Activated naive CD8-positive, alpha-beta T cell treated with anti-CD3 and anti-CD28 coated beads, Interleukin-2, amount 50 U/mL, for 24 hours (primary cell): ENCODE measurements around the gene TUBD1.
"Not testable (repeated sequence)": the region's sequence is repeated elsewhere in the genome, so short reads cannot be mapped to it uniquely, and the experiment has no call there.

Source experiments
- ATAC-seq: fragments of 150-1000 bp; cut with Tn5 transposase; one replicate; pipeline ENCODE4 v1.10.0; 2021
- DNase-seq: peaks from one replicate; pipeline ENCODE4 v3.0.0; 2021
- H3K27ac Mint-ChIP-seq: one replicate; pipeline ENCODE4 v1.8.0; 2021; ENCODE audit warnings: mild to moderate bottlenecking, mixed read lengths
- H3K27me3 Mint-ChIP-seq: one replicate; pipeline ENCODE4 v1.8.0; 2021; ENCODE audit warnings: mixed read lengths
- H3K36me3 Mint-ChIP-seq: one replicate; pipeline ENCODE4 v1.8.0; 2021; ENCODE audit warnings: low read depth, mixed read lengths
- H3K4me1 Mint-ChIP-seq: one replicate; pipeline ENCODE4 v1.8.0; 2021; ENCODE audit warnings: mixed read lengths
- H3K4me3 Mint-ChIP-seq: one replicate; pipeline ENCODE4 v1.8.0; 2021; ENCODE audit warnings: mild to moderate bottlenecking, moderate library complexity, mixed read lengths
- H3K9me3 Mint-ChIP-seq: one replicate; pipeline ENCODE4 v1.8.0; 2021; ENCODE audit warnings: mixed read lengths

Gene TUBD1

GRCh38 chr17:59858167-59858816, 34.5 kb downstream of the TUBD1 start:
- H3K36me3 Mint-ChIP-seq: peaks cover 13% of the 10 kb centered on the region
- ATAC-seq: no peak
- no peaks in the 10 kb centered on the region for H3K27me3 Mint-ChIP-seq
- no peak for DNase-seq
- peak overlapping the region; percentile 47 for H3K27ac Mint-ChIP-seq
- no peaks in the 10 kb centered on the region for H3K9me3 Mint-ChIP-seq
- peaks cover 25% of the 10 kb centered on the region for H3K4me1 Mint-ChIP-seq
- H3K4me3 Mint-ChIP-seq: no peak overlapping the region

GRCh38 chr17:59856859-59857794, 35.6 kb downstream of the TUBD1 start:
- no peak overlapping the region for H3K4me3 Mint-ChIP-seq
- H3K27me3 Mint-ChIP-seq: no peaks in the 10 kb centered on the region
- peaks cover 7% of the 10 kb centered on the region for H3K36me3 Mint-ChIP-seq
- ATAC-seq: no peak
- peaks cover 34% of the 10 kb centered on the region for H3K4me1 Mint-ChIP-seq
- H3K27ac Mint-ChIP-seq: no peak overlapping the region
- no peaks in the 10 kb centered on the region for H3K9me3 Mint-ChIP-seq
- DNase-seq: no peak

GRCh38 chr17:59853919-59854729, 38.6 kb downstream of the TUBD1 start:
- peaks cover 36% of the 10 kb centered on the region for H3K4me1 Mint-ChIP-seq
- not testable (repeated sequence) for H3K9me3 Mint-ChIP-seq, ATAC-seq, H3K36me3 Mint-ChIP-seq, DNase-seq, H3K27ac Mint-ChIP-seq, H3K27me3 Mint-ChIP-seq, H3K4me3 Mint-ChIP-seq

- no peaks in the 10 kb centered on the region for H3K36me3 Mint-ChIP-seq
- no peaks in the 10 kb centered on the region for H3K9me3 Mint-ChIP-seq
- peaks cover 36% of the 10 kb centered on the region for H3K4me1 Mint-ChIP-seq
- peak; percentile 44 for DNase-seq
- no peaks in the 10 kb centered on the region for H3K27me3 Mint-ChIP-seq
- peak; percentile 60 for ATAC-seq
- no peak overlapping the region for H3K4me3 Mint-ChIP-seq
- H3K27ac Mint-ChIP-seq: peak overlapping the region; percentile 64
These were observed 39.4 kb downstream of the TUBD1 start for GRCh38 chr17:59853168-59853918.

GRCh38 chr17:59852847-59853167, 39.9 kb downstream of the TUBD1 start:
- not testable (repeated sequence) for DNase-seq, H3K4me3 Mint-ChIP-seq, ATAC-seq, H3K27me3 Mint-ChIP-seq, H3K9me3 Mint-ChIP-seq, H3K36me3 Mint-ChIP-seq
- peaks cover 37% of the 10 kb centered on the region for H3K4me1 Mint-ChIP-seq
- H3K27ac Mint-ChIP-seq: peak overlapping the region; percentile 64

GRCh38 chr17:59851439-59852375, 41.0 kb downstream of the TUBD1 start:
- no peaks in the 10 kb centered on the region for H3K36me3 Mint-ChIP-seq
- no peak overlapping the region for H3K27ac Mint-ChIP-seq
- peaks cover 48% of the 10 kb centered on the region for H3K4me1 Mint-ChIP-seq
- DNase-seq (no peak), ATAC-seq (no peak)
- H3K27me3 Mint-ChIP-seq: no peaks in the 10 kb centered on the region
- H3K4me3 Mint-ChIP-seq: no peak overlapping the region
- no peaks in the 10 kb centered on the region for H3K9me3 Mint-ChIP-seq

- not testable (repeated sequence) for ATAC-seq, H3K4me3 Mint-ChIP-seq, H3K9me3 Mint-ChIP-seq, H3K36me3 Mint-ChIP-seq, DNase-seq, H3K27ac Mint-ChIP-seq, H3K27me3 Mint-ChIP-seq
- H3K4me1 Mint-ChIP-seq: peaks cover 60% of the 10 kb centered on the region
These were observed 42.4 kb downstream of the TUBD1 start for GRCh38 chr17:59850311-59850710.

- Mint-ChIP-seq H3K4me3 (peak overlapping the region; percentile 52), H3K36me3 (no peaks in the 10 kb centered on the region), H3K4me1 (peaks cover 72% of the 10 kb centered on the region), H3K27me3 (no peaks in the 10 kb centered on the region), H3K9me3 (no peaks in the 10 kb centered on the region), H3K27ac (peak overlapping the region; percentile 88)
- DNase-seq: peak; percentile 55
- ATAC-seq: peak; percentile 53
These were observed 44.0 kb downstream of the TUBD1 start for GRCh38 chr17:59848778-59849177.

- DNase-seq (no peak), ATAC-seq (no peak)
- Mint-ChIP-seq H3K4me3 (no peak overlapping the region), H3K27ac (peak overlapping the region; percentile 88), H3K9me3 (no peaks in the 10 kb centered on the region), H3K36me3 (peaks cover under 1% of the 10 kb centered on the region), H3K4me1 (peaks cover 73% of the 10 kb centered on the region), H3K27me3 (no peaks in the 10 kb centered on the region)
These were observed 44.4 kb downstream of the TUBD1 start for GRCh38 chr17:59848385-59848668.

- H3K9me3 Mint-ChIP-seq: no peaks in the 10 kb centered on the region
- ATAC-seq: peak; percentile 18
- H3K27me3 Mint-ChIP-seq: no peaks in the 10 kb centered on the region
- peaks cover 16% of the 10 kb centered on the region for H3K36me3 Mint-ChIP-seq
- no peak for DNase-seq
- peak overlapping the region; percentile 48 for H3K4me3 Mint-ChIP-seq
- H3K4me1 Mint-ChIP-seq: peaks cover 80% of the 10 kb centered on the region
- peak overlapping the region; percentile 100 for H3K27ac Mint-ChIP-seq
These were observed 46.2 kb downstream of the TUBD1 start for GRCh38 chr17:59846394-59847165.

- H3K36me3 Mint-ChIP-seq: peaks cover 24% of the 10 kb centered on the region
- DNase-seq (peak; percentile 40), ATAC-seq (peak; percentile 12)
- H3K9me3 Mint-ChIP-seq: no peaks in the 10 kb centered on the region
- peak overlapping the region; percentile 48 for H3K4me3 Mint-ChIP-seq
- peak overlapping the region; percentile 100 for H3K27ac Mint-ChIP-seq
- H3K4me1 Mint-ChIP-seq: peaks cover 88% of the 10 kb centered on the region
- no peaks in the 10 kb centered on the region for H3K27me3 Mint-ChIP-seq
These were observed 46.9 kb downstream of the TUBD1 start for GRCh38 chr17:59845595-59846393.

- no peak for DNase-seq
- Mint-ChIP-seq H3K36me3 (peaks cover 31% of the 10 kb centered on the region), H3K27ac (peak overlapping the region; percentile 100), H3K27me3 (no peaks in the 10 kb centered on the region), H3K4me3 (peak overlapping the region; percentile 3), H3K9me3 (no peaks in the 10 kb centered on the region), H3K4me1 (peaks cover 96% of the 10 kb centered on the region)
- no peak for ATAC-seq
These were observed 47.7 kb downstream of the TUBD1 start for GRCh38 chr17:59844884-59845594.
